ENCODE measurements around the gene TMEM266.

TMEM266 gene

DNA sequence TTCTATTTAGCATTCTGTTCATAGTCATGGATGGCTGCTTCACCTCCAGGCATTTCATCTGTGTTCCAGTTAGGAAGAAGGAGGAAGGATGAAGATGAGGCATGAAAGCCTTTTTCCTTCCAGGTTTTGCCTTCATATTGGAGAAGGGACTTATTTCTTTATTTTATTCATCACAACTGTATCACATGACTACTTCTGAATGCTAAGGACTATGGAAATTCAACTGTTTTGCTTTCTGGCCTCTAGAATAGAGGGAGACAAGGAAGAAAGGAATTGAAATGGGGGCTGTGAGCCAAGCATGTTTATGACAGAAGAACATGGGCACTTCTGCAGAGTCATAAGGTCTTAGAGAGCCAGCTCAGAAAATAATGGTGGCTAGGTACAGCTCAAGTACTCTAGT, 10.4 kb downstream of the TMEM266 start:
- DNase-seq, result no peak

DNA sequence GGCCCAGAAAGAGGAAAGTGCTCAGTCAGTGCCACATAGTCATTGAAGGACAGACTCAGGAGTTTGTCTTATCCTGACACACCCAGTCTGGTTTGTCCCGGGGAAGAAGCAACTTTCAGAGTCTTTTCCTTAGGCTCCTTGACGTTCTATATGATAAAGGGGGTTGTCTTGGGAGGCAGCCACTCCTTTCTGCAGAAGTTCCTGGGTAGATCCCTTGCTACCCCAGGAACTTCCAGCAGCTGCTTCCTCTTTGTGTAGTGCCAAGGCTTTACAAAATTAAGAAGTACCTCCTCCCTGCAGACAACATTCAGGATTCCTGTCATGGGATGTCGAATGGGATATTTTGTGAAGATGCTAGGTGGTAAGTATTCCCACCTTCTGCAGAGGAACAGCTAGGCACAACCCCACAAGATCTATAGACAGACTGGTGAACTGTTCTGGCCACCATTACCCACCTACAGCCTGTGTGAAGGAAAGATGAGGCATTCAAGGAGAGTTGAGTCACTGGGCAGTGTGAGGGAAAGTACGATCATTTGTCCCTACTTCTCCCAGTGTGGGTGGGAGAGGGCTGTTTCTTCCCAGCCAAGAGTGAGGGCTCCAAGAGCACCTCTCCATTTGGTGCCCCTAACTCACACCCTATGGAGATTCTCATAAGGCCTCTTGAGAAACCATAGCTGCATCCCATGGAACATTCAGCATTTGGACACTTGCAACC, 11.3 kb downstream of the TMEM266 start:
- DNase-seq, result no peak

DNA sequence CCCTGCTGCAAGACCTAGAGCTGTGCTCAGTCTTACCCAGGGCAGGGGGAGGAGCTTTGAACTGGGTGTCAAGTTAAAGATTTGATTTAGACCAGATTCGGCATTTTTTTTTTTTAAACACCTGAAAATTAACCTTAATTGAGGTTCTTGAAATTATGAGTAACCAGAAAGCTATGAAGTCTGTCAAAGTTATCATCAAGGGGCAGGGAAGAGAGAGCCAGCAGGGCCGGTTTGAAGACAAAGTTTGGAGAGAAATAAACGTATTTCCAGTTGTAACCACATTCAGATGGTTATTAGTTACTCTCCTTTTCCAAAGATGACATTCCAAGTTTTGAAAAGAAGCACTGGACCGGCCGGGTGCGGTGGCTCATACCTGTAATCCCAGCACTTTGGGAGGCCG, 12.0 kb downstream of the TMEM266 start:
- no peak for DNase-seq

DNA sequence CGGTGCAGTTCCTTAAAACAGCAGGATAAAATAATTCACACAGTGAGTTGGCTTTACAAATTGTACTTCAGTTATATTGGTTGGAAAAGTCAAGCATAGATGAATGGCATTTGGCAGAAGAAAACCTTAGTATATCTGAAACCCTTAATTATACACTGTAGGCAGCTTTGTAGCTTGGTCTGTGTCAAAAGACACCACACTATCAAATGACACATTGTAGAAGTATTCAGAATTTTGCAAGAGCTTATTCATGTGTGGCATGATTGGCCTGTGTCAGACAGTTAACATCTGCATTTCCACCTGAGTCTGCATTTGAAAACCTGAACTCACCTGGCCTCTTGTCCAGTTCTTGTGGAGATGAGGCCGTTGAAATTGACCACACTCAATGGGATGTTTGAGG, 13.8 kb downstream of the TMEM266 start:
- DNase-seq, result no peak

DNA sequence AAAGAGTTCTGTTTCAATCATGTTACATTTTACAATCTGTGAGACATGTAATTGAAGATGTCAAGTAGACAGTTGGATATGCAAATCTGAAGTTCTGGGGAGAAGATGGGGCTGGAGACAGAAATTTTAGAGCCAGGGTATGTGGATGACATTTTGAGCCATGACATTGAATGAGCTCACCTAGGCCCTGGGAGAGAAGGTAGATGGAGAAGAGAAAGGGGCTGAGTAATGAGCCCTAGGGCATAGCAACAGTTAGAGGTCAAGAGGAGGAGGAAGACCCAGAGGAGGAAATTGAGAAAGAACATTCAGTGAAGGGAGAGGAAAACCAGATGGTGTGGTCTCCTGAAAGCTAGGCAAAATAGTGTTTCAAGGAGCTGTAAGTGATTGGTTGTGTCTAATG, 15.3 kb downstream of the TMEM266 start:
- no peak for DNase-seq

DNA sequence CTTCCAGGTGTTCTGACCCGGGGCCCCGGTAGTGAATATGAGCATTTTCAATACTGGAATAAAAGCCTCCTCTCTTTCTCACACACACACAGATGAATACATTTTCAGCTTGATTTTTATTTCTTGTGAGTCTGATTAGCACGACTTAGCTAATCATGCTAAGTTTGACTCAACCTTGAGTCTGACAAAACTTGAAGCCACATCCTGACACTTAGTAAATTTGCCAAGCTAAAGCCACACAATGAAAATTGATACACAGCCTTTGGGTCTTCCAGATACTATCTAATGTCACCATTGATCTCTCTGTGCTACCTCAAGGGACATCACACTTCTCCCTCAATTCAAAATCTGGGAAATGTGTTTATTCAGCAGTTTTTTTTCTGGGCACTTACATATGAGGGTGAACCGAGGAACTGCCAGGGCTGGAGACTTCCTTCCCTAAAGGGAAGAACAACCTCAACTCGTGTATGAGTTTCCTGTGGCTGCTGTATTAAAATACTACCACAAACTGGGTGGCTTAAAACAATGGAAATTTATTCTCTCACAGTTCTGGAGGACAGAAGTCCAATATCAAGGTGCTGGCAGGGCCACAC, 18.6 kb downstream of the TMEM266 start:
- DNase-seq, result no peak

DNA sequence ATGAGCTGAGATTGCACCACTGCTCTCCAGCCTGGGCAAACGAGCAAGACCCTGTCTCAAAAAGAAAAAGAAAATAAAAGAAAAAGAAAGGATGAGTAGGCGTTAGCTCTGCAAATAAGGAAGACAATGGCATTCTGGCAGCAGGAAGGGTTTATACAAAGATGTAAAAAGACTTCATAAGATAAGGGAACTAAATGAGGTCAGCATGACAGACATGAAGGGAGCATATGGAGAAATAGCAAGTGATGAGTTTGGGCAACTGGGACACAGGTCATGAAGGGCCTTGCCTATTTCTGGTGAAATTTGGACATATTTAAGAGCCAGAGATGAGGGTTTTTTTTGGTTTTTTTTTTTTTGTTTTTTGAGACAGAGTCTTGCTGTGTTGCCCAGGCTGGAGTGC, 24.5 kb downstream of the TMEM266 start:
- no peak for DNase-seq

DNA sequence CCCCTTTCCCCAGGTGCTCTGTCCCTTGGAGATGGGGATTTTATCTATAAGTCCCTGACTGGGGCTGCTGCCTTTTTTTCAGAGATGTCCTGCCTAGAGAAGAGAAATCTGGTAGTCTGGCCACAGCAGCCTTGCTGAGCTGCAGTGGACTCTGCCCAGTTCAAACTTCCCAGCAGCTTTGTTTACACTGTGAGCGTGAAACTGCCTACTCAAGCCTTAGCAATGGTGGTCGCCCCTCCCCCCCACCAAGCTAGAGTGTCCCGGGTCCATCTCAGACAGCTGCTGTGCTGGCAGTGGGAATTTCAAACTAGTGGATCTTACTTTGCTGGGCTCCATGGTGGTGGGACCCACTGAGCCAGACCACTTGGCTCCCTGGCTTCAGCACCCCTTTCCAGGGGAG, 38.9 kb downstream of the TMEM266 start:
- no peak for DNase-seq

DNA sequence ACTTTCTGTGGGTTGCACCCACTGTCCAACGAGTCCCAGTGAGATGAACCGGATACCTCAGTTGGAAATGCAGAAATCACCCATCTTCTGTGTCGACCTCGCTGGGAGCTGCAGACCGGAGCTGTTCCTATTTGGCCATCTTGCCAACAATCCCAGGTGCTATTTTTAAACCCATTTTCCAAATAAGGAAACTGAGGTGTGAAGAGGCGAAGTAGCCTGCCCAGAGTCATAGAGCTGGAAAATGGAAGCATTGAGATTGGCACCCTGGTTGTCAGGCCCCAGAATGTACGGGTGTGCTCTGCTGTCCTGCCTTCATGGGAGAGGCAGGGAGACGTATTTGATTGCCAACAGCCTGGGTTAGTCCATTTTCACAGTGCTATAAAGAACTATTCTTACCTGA, 39.6 kb downstream of the TMEM266 start:
- no peak for DNase-seq

DNA sequence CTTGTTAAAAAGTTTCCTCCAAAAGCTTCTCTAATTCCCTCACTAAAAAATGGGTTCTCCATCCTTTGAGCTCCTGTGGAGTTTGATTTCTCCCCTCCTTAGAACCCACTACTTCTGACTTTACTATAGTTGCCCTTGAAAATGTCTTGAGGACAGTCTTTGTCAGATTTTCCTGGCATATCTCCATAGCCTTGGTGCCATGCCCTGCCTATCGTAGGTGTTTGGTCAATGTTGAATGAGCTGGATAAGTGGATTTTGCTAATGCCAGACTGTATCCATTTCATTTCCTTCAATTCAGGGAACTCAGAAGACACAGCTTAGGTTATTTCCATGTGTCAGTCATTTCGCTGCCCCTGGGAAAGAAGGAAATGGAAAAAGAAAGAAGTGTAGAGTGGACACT, 40.6 kb downstream of the TMEM266 start:
- no peak for DNase-seq

DNA sequence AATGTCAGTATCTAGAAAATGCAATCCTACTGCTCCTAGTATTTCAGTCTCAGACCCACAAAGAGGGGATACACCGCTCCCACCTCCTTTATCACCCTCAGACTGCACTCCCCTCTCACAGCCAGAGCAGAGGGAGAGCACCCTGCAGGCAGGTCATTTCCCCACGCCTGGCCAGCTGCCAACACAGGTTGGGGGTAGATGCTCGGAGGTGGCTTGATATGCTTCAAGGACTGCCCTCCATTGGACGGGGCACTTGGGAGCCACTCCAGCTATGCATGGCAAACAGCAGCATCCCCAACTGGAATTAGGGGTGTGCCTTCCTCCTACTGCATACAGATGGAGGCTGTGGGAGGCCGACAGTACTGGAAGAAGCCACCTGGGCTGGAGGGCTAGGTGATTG, 41.9 kb downstream of the TMEM266 start:
- no peak for DNase-seq

DNA sequence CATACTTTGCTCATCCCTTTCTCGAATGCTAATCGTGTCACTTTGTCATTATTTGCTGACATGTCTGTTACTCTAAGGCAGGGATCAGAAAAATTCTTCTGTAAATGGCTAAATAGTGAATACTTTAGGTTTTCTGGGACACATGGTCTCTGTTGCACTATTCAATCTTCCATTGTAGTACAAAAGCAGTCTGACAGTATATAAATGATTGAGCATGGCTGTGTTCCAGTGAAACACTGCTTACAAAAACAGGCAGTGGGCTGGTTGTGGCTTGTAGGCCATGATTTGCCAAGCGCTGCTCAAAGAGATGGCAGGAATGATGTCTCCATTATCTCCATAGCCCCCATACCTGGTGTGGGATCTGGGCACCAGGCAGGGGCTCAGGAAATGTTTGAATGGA, 45.6 kb downstream of the TMEM266 start:
- DNase-seq, result peak; percentile 37

DNA sequence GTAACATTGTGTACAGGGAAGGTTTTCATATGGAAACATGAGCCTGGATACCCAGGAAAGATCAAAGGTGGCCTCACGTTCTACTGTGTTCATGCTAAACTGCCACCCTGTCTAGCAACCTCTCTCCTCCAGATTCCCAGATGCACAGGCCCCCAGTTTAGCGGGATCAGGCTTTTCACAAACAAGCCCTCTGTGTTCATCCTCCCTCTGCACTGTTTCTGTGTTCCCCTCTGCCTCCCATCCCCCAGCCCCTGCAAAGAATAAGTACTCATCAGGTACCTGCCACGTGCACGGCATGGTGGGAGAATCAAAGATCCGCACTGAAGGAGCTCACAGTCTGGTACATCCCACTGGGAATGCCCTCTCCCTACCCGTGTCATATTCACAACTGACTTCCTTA, 46.1 kb downstream of the TMEM266 start:
- DNase-seq, result no peak

DNA sequence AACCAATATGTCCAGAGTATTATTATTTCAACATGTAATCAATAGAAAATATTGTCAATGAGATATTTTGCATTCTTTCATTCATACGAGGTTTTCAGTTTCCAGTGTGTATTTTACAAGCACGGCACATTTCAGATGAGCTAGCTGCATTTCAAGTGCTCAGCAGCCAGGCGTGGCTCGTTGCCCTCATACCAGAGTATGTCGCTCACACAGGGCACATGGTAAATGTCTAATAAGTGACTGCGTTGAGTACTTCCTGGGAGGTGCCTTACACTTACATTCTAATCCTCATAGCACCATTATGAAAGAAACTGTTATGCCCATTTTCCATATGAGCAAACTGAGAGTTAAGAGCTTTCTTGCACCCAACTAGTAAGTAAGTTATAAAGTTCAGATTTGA, 47.4 kb downstream of the TMEM266 start:
- no peak for DNase-seq

DNA sequence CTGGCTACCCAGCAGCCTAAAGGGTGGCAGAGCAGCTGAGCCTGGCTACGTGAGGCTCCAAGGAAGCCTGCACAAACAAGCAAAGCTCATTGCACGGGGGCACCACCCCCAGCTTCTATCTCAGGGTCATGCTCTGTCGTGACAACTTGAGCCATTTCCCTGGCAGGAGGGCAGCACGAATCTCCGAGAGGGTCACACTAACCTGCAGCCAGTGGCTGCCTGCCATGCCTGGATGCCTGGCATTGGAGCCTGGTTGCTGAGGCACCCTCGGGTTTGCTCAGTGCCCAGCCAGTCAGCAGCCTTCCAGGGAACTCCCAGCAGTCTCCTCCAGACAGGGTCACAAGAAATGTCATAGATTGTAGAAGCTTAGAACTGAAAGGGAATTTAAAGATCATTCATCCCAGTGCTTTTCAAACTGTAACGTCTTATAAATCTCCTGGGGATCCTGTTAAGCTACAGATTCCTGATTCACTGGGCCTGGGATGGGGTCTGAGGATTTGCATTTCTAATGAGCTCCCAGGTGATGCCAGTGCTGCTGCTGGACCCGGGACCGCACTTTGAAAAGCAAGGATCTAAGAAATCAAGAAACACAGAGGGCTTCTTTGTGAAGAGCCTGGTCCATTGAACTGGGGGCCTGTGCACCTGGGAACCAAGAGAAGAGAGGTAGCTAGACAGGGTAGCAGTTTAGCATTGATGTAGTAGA, 48.4 kb downstream of the TMEM266 start:
- DNase-seq, result no peak

DNA sequence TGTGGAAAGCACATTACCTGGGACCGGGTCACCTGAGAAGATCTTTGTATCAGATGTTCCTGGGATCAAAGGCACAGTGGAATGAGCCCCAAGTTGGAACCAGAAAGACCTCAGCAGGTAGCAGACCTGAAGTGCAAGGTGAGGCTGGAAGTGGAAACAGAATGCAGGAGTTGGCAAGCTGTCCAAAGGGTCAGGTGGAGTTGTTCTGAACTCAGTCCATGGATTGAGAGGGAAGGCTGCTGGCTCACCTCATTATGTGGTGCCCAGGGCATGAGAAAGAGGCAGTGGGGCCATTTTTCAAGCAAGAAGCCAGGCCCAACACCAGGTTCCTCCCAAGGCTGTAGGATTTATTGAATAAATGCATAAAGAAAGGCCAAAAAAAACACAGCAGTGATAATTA, 49.3 kb downstream of the TMEM266 start:
- no peak for DNase-seq

DNA sequence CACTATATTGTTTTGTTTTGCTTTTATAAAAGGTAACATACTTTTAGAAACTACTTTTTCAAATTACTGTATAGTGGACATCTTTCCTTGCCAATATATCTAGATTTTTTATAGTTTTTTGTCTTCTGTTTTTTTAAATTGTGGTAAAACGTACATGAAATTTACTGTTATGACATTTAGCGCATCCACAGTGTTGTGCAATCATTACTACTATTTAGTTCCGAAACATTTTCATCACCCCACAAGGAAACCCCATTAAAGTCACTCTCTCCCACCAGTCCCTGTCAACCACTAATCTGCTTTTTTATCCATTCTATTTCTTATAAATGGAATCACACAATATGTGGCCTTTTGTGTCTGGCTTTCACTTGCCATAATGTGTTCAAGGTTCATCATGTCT, 54.8 kb downstream of the TMEM266 start:
- no peak for DNase-seq

DNA sequence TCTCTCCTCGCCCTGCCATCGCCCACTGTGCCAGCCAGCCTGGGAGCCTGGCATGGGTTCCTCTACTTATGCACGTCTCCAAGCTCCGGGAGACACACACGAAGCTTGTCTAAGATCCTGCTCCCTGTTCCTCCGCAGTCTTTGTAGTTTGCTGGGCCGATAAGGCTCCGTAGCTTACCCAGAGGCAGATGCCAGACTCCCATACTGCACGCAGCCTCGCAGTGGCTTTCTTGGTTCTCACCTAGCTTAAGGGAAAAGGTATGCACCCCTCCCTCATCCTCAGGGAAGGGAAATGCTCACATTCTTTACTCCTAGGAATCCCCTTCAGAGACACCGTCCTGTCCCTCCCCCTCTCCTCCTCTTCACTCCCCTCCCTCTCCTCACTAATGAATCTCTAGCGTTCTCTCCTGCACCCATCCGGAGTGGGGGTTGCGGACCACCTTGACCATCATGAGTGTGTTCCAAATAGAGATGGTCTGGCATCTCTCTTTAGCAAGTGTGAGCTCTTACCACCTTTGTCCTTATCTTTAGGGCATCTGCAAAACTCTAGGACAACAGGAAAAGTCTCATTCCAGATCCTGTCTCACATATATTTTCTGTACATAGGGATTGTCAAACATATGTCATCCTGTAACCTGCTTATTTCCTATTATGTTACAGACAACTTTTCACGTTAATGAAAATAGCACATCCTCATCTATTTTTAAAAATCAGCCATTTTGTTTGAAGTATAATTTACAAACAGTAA, 56.5 kb downstream of the TMEM266 start:
- DNase-seq, result no peak

DNA sequence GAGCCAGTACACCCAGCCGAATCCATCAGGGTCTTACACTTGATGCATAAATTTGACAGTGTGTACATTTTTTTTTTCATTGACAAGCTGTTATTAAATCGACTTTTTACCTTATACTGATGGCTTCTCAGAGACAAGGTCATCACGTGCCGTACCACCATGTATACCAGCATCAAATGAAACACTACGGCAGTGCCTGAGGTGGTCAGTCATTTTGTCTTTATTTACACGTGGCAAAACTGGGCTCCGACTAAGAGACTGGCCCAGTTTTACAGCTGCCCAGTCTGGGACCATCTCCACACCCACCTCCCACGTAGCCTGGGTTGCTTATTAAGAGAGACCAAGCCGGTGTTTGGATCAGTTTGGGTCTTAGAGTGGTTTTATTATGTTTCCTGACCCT, 57.4 kb downstream of the TMEM266 start:
- DNase-seq, result no peak

DNA sequence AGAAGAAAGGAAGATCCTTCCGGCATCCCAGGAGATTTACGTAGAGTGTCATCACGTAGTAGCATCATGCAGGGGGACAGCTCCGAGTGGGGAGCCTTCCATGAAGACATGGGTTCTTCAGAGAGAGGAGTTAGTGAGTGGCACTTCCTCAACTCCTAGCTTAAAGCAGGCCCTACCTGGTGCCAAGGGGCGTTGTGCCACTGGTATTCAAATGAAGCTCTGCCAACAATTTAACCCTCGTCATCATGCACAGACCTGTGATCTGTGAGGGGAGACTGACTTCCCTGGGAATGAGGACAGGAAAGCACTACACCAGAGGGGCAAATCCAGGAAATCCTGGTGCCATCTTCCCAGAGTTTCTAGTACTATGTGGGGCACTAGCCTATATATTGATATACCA, 59.0 kb downstream of the TMEM266 start:
- no peak for DNase-seq

DNA sequence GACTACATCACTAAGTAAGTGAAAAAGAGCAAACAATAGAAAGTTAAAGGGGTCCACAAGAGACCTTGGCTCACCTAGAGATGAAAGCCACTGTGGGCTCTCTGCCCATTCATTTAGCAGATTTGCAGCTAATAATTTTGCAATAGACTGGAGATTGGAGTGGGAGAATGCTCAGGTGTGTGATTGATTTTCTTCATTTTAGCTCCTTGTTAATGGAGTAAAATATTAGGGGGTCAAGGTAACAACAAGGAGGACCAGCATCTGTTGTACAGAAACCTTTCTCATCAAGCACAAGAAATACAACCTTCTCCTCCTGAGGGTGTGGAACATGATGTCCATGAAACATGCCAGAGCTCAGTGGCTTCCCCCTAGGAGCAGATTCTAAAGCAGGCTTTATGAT, 63.2 kb downstream of the TMEM266 start:
- no peak for DNase-seq

DNA sequence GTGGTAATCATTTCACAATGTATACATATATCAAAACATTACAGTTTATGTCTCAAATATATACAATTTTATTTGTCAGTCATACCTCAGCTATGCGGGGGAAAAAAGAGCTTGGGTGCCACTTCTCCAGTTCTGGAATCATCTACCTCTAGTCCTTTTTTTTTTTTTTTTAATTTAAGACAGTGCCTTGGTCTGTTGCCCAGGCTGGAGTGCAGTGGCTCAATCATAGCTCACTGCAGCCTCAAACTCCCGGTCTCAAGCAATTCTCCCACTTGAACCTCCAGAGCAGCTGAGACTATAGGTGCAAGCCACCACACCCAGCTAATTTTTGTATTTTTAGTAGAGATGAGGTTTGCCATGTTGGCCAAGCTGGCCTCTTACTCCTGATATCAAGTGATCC, 67.4 kb downstream of the TMEM266 start:
- no peak for DNase-seq

DNA sequence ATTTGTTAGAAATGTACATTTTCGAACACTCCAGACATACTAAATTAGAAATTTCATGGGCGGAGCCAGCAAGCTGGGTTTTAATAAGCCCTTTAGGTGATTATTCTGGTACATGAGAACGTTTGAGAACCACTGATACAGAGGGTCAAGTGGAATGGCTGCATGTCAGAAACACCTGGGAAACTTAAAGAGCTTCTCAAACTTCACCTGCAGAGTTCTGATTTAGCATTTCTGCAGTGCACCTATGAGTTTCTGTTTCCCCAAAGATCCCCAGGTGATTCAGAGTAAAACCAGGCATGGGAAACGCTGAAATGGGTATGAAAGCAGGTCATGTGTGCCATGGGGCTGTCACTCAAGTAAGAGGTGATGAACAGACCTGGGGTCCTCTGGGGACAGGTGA, 68.1 kb downstream of the TMEM266 start:
- DNase-seq, result no peak

DNA sequence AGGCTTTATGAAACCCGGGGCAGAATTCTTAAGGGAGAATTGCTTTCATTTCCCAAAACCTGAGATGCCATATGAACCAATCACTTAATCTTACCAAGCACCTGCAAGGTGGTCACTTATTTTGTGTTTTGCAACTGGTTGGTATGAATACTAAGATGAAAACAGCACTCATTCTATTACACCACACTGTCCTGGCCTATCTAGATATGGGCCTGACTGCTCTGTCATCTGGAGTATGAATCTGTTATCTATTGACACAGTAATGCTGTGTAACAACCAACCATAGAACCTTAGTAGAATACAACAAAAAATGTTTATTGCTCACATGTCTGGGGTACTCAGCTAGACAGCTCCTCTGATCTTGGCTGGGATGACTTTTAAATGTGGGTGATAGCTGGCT, 74.8 kb downstream of the TMEM266 start:
- DNase-seq, result no peak
